ENCODE data around the gene ATP11C. TPM values are rescaled to one million over a fixed set of nuclear protein-coding genes. Genes with fewer than 3 reads are reported as not detected.

ATP11C gene
- total and polyA plus RNA-seq, 9 of the 15 experiments (the other 6 are each of a cell fraction or from before 2014, with no cell fraction given): 18.2 to 42.2 (median 29.4) TPM

DNA sequence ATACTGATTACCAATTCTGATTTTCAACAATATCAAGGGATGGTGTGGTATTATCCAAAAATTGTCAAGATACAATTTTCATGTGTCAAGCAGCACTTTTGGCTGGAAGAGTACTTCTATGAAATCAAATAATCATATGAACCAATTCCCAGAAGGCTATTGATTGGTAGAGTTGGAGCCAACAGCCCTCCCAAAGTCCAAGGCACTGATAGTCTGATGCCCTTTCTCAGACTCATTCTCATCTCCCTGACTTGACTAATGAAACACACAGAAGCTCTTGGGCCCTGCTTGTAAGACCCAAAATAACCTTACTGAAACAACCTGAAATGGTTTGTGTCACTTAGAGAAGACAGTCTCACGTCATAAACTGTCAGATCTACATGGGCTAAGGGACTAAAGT is 48.9 kb downstream of the ATP11C start:
- Histone ChIP-seq H3K79me2 (ENCODE audit: control insufficient read depth, insufficient read depth, low read length) (peaks cover 55% of the 10 kb centered on the region), H3K4me1 (replicated peaks in 1 of 2; ENCODE audit: control insufficient read depth in 2 of 2, insufficient read depth in 2 of 2, low read length in 2 of 2) (peaks cover 0 to 13% of the 10 kb centered on the region in 2 experiments; a peak in 3 of 5 replicates), H3K9me3 (replicated peaks; ENCODE audit: control insufficient read depth, insufficient read depth, low read depth, low read length) (no peaks in the 10 kb centered on the region), H3K9ac (ENCODE audit: insufficient read depth in 1 of 2, low read depth in 2 of 2, low read length in 2 of 2) (no peak overlapping the region), H3K4me2 (ENCODE audit: insufficient read depth, low read length) (no peak overlapping the region), H3K9me1 (ENCODE audit: control insufficient read depth, insufficient read depth, low read length) (no peaks in the 10 kb centered on the region), H3K4me3 (no peak overlapping the region), H2AFZ (ENCODE audit: low read depth, low read length) (no peak overlapping the region), H4K20me1 (replicated peaks; ENCODE audit: control insufficient read depth, insufficient read depth, low read length) (0 out of 2 replicates have a peak, but pooled peaks cover 6% of the 10 kb centered on the region), H3K27ac (ENCODE audit: extremely low read depth, low read depth, low read length) (no peak overlapping the region), H3K27me3 (ENCODE audit: control insufficient read depth in 2 of 2, insufficient read depth in 2 of 2, low read length in 2 of 2) (no peaks in the 10 kb centered on the region), H3K36me3 (ENCODE audit: control insufficient read depth, insufficient read depth, low read length) (no peaks in the 10 kb centered on the region)
- DNase-seq (ENCODE audit: extremely low read depth in 1 of 4, low spot score in 3 of 4) (no peak), FAIRE-seq (no peak), ATAC-seq (no peak)
- intact Hi-C loops (cut with micrococcal nuclease): no loop called here
- no peak for TF ChIP-seq POU5F1 (IDR thresholded peaks at IDR 0.05; ENCODE audit: borderline replicate concordance, low read depth, low read length, partially characterized antibody)
- no peak for TF ChIP-seq ZNF766 (CRISPR knock-in tag; conservative IDR thresholded peaks at IDR 0.05)
- no peak for TF ChIP-seq DACH1 (IDR thresholded peaks at IDR 0.05; ENCODE audit: partially characterized antibody)
- no peak for TF ChIP-seq CREB1 (IDR thresholded peaks at IDR 0.05)
- no peak for TF ChIP-seq CREB1 (CRISPR knock-in tag; IDR thresholded peaks at IDR 0.05)
- TF ChIP-seq MTA1 (IDR thresholded peaks at IDR 0.05; ENCODE audit: borderline replicate concordance): no peak
- no peak for TF ChIP-seq RAD21 (CRISPR knock-in tag; conservative IDR thresholded peaks at IDR 0.05 in 1 of 2, IDR thresholded peaks at IDR 0.05 in 1 of 2)
- no peak for TF ChIP-seq ZNF583 (CRISPR knock-in tag; IDR thresholded peaks at IDR 0.05)
- TF ChIP-seq ZNF274 (IDR thresholded peaks at IDR 0.05; ENCODE audit: borderline replicate concordance, low read depth, low read length): no peak
- POLR2A ChIA-PET: no interaction called here
- CTCF ChIA-PET (ENCODE audit: low intra/inter-chr PET ratio): no interaction called here
- 89% methylated on average over 1 of the region's 1 CpG for WGBS (ENCODE audit: insufficient coverage, low coverage, missing lambda C conversion rate)
- no TSS peak for BruUV-seq (replicated peaks)
- in situ Hi-C loops (cut with MboI): no loop called here

Data from K562 (cell line).